ENCODE measurements around the gene FAM83E. TPM values are rescaled to one million over a fixed set of nuclear protein-coding genes. Genes with fewer than 3 reads are reported as not detected.

FAM83E gene
- total RNA-seq, 2 donors from 2014 or later = 2.8 to 8.8 TPM

DNA sequence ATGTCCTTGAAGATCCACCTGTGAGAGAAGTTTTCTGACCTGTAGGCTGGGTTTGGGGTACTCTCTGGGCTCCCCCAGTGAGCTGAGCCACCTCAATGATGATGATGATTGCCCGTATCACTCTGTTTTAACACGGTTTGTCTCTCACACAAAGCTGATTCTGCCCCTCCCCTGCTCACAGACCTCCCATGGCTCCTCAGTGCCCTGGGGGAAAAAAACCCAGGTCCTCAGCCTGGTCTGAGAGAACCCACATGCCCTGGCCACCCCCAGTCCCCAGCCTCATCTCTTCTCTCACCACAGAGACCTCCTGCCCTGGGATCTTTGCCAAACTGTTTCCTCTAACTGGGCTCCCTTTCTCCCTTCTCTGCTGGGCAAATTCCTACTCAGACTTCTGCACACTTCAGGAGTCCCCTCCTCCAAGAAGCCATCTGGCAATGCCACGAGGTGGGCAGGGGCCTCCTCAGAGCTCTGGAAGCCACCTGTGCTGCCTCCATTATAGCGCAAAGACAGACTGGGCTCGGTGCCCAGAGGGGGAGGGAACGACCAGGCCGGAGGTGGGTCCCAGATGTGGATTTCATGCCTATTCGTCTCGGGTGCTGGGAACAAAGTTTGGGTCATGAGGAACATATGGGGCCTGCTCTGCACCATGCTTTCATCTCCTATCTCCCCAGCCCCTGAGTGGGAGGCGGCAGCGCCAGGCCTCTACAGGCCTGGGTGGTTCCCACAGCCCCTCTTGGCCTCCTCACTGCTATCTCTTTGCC, 39.6 kb upstream of the FAM83E start:
- H3K4me3 ChIP-seq = no peak overlapping the region
- intact Hi-C loops (cut with DNase I) = no loop called here
- H3K4me1 ChIP-seq (replicated peaks) = no peaks in the 10 kb centered on the region
- no peak for DNase-seq (ENCODE audit: low spot score)
- H3K9me3 ChIP-seq = no peaks in the 10 kb centered on the region
- H3K36me3 ChIP-seq = no peaks in the 10 kb centered on the region
- TF ChIP-seq POLR2A (IDR thresholded peaks at IDR 0.05) = no peak
- TF ChIP-seq, protein P1, sequence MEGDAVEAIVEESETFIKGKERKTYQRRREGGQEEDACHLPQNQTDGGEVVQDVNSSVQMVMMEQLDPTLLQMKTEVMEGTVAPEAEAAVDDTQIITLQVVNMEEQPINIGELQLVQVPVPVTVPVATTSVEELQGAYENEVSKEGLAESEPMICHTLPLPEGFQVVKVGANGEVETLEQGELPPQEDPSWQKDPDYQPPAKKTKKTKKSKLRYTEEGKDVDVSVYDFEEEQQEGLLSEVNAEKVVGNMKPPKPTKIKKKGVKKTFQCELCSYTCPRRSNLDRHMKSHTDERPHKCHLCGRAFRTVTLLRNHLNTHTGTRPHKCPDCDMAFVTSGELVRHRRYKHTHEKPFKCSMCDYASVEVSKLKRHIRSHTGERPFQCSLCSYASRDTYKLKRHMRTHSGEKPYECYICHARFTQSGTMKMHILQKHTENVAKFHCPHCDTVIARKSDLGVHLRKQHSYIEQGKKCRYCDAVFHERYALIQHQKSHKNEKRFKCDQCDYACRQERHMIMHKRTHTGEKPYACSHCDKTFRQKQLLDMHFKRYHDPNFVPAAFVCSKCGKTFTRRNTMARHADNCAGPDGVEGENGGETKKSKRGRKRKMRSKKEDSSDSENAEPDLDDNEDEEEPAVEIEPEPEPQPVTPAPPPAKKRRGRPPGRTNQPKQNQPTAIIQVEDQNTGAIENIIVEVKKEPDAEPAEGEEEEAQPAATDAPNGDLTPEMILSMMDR (IDR thresholded peaks at IDR 0.05) = no peak
- no peak for TF ChIP-seq POLR2AphosphoS5 (IDR thresholded peaks at IDR 0.05)
- no peak overlapping the region for H3K27ac ChIP-seq
- WGBS = 36% methylated on average over 11 of the region's 11 CpGs
- no peaks in the 10 kb centered on the region for H3K27me3 ChIP-seq (replicated peaks; ENCODE audit: insufficient read depth)

DNA sequence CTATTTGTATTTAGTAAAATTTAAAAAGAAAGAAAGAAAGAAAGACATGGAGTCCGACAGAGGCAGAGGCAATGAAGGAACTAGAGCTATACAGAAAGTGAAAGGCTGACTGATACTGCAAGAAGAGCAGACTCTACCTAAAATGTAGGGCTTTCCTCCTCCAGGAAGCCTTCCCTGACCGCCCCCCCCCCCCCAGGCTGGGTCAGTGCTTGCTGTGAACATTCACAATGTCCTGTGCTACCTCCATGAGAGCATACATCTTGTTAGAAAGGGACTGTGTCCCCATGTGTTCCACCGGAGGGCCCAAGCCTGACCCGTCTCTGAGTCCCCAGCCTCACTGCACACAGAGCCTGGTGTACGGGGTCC, 36.8 kb upstream of the FAM83E start:
- 79% methylated on average over 5 of the region's 5 CpGs for WGBS
- intact Hi-C loops (cut with DNase I) = no loop called here
- no peaks in the 10 kb centered on the region for H3K9me3 ChIP-seq
- DNase-seq (ENCODE audit: low spot score) = no peak
- H3K4me1 ChIP-seq (replicated peaks) = no peaks in the 10 kb centered on the region
- H3K36me3 ChIP-seq = no peaks in the 10 kb centered on the region
- no peaks in the 10 kb centered on the region for H3K27me3 ChIP-seq (replicated peaks; ENCODE audit: insufficient read depth)
- no peak for TF ChIP-seq POLR2A (IDR thresholded peaks at IDR 0.05)
- TF ChIP-seq, protein P1 (IDR thresholded peaks at IDR 0.05) = no peak
- TF ChIP-seq POLR2AphosphoS5 (IDR thresholded peaks at IDR 0.05) = no peak
- no peak overlapping the region for H3K4me3 ChIP-seq
- no peak overlapping the region for H3K27ac ChIP-seq

DNA sequence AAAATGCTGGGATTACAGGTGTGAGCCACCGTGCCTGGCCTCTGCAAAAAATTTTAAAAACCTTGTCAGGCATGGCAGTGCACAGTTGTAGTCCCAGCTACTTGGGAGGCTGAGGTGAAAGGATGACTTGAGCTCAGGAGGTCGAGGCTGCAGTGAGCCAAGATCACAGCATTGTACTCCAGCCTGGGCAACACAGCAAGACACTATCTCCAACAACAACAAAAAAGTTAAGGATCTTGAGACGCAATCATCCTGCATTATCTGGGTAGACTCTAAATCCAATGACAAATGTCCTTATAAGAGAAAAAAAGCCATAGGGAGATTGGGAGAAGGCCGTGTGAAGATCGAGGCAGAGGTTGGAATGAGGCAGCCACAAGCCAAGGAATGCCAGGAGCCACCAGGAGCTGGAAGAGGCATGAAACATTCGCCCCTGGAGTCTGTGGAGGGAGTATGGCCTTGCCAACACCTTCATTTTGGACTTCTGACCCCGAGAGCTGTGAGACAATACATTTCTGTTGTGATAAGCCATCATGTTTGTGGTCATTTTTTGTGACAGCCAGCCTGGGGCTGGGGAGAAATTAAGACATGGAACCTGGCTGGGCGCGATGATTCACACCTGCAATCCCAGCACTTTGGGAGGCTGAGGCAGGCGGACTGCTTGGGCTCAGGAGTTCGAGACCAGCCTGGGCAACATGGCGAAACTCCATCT, 36.3 kb upstream of the FAM83E start:
- intact Hi-C loops (cut with DNase I) = no loop called here
- Histone ChIP-seq H3K36me3 (no peaks in the 10 kb centered on the region), H3K4me1 (replicated peaks) (no peaks in the 10 kb centered on the region), H3K27me3 (replicated peaks; ENCODE audit: insufficient read depth) (no peaks in the 10 kb centered on the region), H3K27ac (no peak overlapping the region), H3K4me3 (no peak overlapping the region), H3K9me3 (no peaks in the 10 kb centered on the region)
- no peak for DNase-seq (ENCODE audit: low spot score)
- no peak for TF ChIP-seq POLR2AphosphoS5 (IDR thresholded peaks at IDR 0.05)
- WGBS = 91% methylated on average over 12 of the region's 12 CpGs

DNA sequence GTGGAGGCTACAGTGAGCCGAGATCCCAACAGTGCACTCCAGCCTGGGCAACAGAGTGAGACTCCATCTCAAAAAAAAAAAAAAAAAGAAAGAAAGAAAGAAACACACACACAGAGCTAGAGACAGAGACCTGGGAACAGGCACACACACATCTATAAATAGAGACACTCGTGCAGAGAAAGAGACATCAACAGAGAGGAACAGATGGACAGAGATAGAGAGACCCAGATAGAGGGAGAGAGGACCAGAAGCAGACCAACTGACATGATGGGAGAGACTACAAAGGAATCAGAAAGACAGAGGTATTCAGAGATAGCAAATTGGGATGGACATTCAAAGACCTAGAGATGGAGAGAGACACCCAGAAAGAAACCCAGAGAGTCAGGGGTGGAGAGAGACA, 33.3 kb upstream of the FAM83E start:
- DNase-seq (ENCODE audit: low spot score) = no peak
- H3K36me3 ChIP-seq = no peaks in the 10 kb centered on the region
- intact Hi-C loops (cut with DNase I) = loop anchor here (5.0 to 10.0 kb wide), 2 partner anchors 194 to 317 kb away; partner anchors contain the start of gene FTL
- no peak overlapping the region for H3K27ac ChIP-seq
- no peaks in the 10 kb centered on the region for H3K9me3 ChIP-seq
- 69% methylated on average over 2 of the region's 2 CpGs for WGBS
- no peak overlapping the region for H3K4me3 ChIP-seq
- no peaks in the 10 kb centered on the region for H3K27me3 ChIP-seq (replicated peaks; ENCODE audit: insufficient read depth)
- peaks cover 7% of the 10 kb centered on the region for H3K4me1 ChIP-seq (replicated peaks)
- TF ChIP-seq POLR2A (IDR thresholded peaks at IDR 0.05) (no peak), POLR2AphosphoS5 (IDR thresholded peaks at IDR 0.05) (no peak)
- TF ChIP-seq, protein P1 (IDR thresholded peaks at IDR 0.05) = no peak

DNA sequence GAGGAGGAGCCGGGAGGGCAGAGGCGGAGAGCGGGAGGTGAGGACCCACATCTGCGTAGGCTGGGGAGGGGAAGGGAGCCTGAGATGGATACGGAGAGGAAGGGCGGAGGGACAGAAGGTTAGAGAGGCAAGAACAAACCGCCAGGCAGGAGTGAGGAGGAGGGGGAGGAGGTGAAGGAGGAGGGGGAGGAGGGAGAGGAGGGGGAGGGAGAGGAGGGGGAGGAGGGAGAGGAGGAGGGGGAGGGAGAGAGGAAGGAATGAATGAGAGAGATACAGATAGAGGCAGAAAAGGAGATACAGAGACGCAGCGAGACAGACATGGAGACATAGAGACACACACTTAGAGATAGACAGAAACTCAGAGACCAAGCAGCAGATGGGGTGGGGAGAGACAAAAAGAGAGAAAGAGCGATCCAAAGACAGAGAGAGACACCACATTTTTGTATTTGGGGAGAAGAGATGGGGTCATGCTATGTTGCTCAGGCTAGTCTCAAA, 31.9 kb upstream of the FAM83E start:
- DNase-seq (ENCODE audit: low spot score) = no peak
- no peaks in the 10 kb centered on the region for H3K27me3 ChIP-seq (replicated peaks; ENCODE audit: insufficient read depth)
- TF ChIP-seq POLR2AphosphoS5 (IDR thresholded peaks at IDR 0.05) = no peak
- no peak for TF ChIP-seq POLR2A (IDR thresholded peaks at IDR 0.05)
- TF ChIP-seq, protein P1 (IDR thresholded peaks at IDR 0.05) = no peak
- peak overlapping the region; percentile 90 to 93 for H3K27ac ChIP-seq
- peak overlapping the region; percentile 41 to 44 for H3K4me3 ChIP-seq
- H3K9me3 ChIP-seq = no peaks in the 10 kb centered on the region
- peaks cover 7% of the 10 kb centered on the region for H3K4me1 ChIP-seq (replicated peaks)
- WGBS = 9% methylated on average over 10 of the region's 10 CpGs
- intact Hi-C loops (cut with DNase I) = loop anchor here (5.0 to 10.0 kb wide), 2 partner anchors 196 to 318 kb away; partner anchors contain the start of gene FTL
- no peaks in the 10 kb centered on the region for H3K36me3 ChIP-seq

All from prostate gland (tissue), 2 donors.